Retinal pigment epithelial cell (primary cell): ENCODE measurements around the gene NRL.
A peak's percentile ranks its signal among the peaks of the same experiment; 100 is the strongest.

Experiments used
- DNase-seq: peaks from one replicate; pipeline ENCODE4 v3.0.0-alpha.2; 2010; ENCODE audit warnings: low read depth
- H3K4me3 ChIP-seq: 2 replicates; pipeline ENCODE4 v1.5.1; 2011; ENCODE audit warnings: mild to moderate bottlenecking, low read length, control low read depth, moderate library complexity
- CTCF ChIP-seq: conservative IDR thresholded peaks from 2 replicates; pipeline ENCODE4 v1.5.1; 2011; ENCODE audit warnings: low read depth, low read length, control low read depth, inconsistent platforms

NRL gene

GRCh38 chr14:24080888-24081738 is 33.6 kb downstream of the NRL start:
- peak; percentile 25 for DNase-seq
- peak overlapping the region; percentile 63 for H3K4me3 ChIP-seq
- no peak for TF ChIP-seq CTCF

DNA sequence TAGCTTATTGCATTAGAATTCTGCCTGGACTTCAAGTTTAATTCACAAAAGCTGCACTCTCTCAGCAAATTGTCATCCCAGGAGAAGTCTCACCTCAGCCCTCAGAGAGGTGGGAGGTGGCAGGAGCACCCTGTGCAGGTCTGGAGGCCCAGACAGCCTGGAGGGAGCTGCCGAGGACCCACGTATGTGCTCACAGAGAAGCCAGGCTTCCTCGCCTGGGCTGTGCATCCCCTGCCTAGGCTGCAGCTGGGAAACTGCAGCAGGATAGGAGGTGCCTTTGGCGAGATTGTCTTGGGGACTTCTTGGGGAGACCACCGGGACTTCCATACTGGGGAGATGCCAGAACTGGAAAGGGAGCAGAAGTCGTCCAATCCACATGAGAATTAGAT is 34.6 kb downstream of the NRL start:
- DNase-seq, result no peak
- no peak for TF ChIP-seq CTCF
- H3K4me3 ChIP-seq, result no peak overlapping the region

DNA sequence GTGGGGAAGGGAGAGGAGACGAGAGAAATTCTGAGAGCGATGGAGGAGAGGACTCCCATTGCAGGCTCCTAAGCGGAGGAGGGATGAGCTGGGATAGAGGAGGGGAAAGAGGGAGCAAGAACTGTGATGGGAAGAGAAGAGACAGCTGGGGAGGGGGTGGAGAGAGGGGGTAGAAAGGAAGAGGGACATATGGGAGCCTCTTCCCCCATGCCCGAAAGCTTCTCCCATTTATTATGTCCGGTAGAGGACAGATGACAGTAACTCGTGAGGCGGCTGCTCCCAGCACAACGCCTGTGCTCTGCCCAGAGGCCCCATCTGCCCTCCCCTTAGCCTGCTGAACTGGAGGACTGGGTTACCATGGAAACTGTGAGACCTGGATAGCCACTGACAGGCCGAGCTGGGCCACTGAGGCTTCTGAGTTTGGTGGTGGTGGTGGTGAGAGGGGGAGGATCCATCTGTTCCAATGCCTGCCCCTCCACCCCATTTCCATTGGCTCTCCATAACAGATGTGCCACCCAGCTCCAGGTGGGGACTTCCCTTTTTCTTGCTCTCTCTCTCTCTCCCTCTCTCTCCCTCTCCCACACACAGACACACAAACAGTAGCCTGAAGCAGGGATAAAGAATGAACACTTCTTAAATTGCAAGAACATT is 35.1 kb downstream of the NRL start:
- no peak overlapping the region for H3K4me3 ChIP-seq
- DNase-seq, result no peak
- no peak for TF ChIP-seq CTCF

- no peak overlapping the region for H3K4me3 ChIP-seq
- no peak for TF ChIP-seq CTCF
- no peak for DNase-seq
Measured at GRCh38 chr14:24078146-24078545, 36.6 kb downstream of the NRL start.

GRCh38 chr14:24077086-24077485 is 37.7 kb downstream of the NRL start:
- DNase-seq, result no peak
- TF ChIP-seq CTCF, result no peak
- H3K4me3 ChIP-seq, result no peak overlapping the region

- no peak overlapping the region for H3K4me3 ChIP-seq
- TF ChIP-seq CTCF, result no peak
- DNase-seq, result no peak
Measured at GRCh38 chr14:24076302-24076601, 38.5 kb downstream of the NRL start.
